Suprapubic skin (tissue), 4 donors: ENCODE results near the gene FAM89B.

Experiments
- CTCF ChIP-seq, 2 donors: fragments of 200-600 bp in 1 of 2; fragments of 450-650 bp in 1 of 2; sonication (generic) in 1 of 2; IDR thresholded peaks; one replicate each; pipeline ENCODE4 v1.5.1; 2016 to 2019; ENCODE audit warnings: antibody characterized with exemption in 2 of 2, mild to moderate bottlenecking in 1 of 2, moderate library complexity in 1 of 2
- EP300 ChIP-seq: sonication (generic); formaldehyde crosslinking; IDR thresholded peaks from one replicate; pipeline ENCODE4 v1.6.1; 2017; ENCODE audit warnings: antibody characterized with exemption
- POLR2A ChIP-seq, 2 donors: fragments of 450-650 bp; IDR thresholded peaks; one replicate each; pipeline ENCODE4 v1.6.1; 2017; ENCODE audit warnings: antibody characterized with exemption in 2 of 2, mild to moderate bottlenecking in 2 of 2, moderate library complexity in 2 of 2
- POLR2AphosphoS5 ChIP-seq, 3 donors: sonication (generic); formaldehyde crosslinking; IDR thresholded peaks; one replicate each; pipeline ENCODE4 v1.6.1; 2017; ENCODE audit warnings: antibody characterized with exemption in 3 of 3

GRCh38 chr11:65536412-65537295 lies 35.7 kb upstream of the FAM89B start:
- no peak for TF ChIP-seq POLR2A (IDR thresholded peaks at IDR 0.05)
- TF ChIP-seq CTCF (IDR thresholded peaks at IDR 0.05) = no peak
- no peak for TF ChIP-seq EP300
- TF ChIP-seq POLR2AphosphoS5 (IDR thresholded peaks at IDR 0.05) = no peak
